Stimulated activated CD4-positive, alpha-beta T cell treated with anti-CD3 and anti-CD28 coated beads, Interleukin-4, amount 100 ng/mL, for 1 hour (primary cell): ENCODE measurements around the gene BBS4.

Source experiments
- DNase-seq: peaks from one replicate; pipeline ENCODE4 v3.0.0-alpha.2; 2020

The BBS4 gene

DNA sequence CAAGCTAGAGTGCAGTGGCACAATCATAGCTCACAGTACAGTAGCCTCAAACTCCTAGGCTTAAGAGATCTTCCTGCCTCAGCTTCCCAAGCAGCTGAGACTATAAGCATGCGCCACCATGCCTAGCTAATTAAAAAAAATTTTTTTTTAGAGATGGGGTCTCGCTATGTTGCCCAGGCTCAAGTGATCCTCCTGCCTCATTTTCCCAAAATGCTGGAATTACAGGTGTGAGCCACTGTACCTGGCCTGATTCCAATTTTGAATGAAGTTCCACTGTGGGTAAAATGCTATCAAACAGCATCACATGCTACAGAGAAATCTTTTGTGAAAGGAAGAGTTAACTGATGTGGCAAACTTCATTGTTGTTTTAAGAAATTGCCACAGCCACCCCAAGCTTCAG, 80.0 kb downstream of the BBS4 start:
- no peak for DNase-seq

DNA sequence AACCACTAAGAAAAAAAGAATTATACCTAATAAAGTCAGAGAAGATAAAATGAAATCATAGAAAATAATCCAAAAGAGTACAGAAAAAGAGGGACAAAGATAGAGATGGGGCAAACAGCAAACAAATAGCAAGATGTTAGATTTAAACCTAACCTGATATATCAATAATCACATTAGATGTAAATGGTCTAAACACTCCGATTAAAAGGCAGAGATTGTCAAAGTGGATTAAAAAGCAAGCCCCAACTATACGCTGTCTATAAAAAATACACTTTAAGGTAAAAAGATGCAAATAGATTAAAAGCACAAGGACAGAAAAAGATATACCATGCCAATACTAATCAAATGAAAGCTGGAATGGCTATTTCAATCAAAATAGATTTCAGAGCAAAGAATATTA, 80.8 kb downstream of the BBS4 start:
- DNase-seq = no peak

DNA sequence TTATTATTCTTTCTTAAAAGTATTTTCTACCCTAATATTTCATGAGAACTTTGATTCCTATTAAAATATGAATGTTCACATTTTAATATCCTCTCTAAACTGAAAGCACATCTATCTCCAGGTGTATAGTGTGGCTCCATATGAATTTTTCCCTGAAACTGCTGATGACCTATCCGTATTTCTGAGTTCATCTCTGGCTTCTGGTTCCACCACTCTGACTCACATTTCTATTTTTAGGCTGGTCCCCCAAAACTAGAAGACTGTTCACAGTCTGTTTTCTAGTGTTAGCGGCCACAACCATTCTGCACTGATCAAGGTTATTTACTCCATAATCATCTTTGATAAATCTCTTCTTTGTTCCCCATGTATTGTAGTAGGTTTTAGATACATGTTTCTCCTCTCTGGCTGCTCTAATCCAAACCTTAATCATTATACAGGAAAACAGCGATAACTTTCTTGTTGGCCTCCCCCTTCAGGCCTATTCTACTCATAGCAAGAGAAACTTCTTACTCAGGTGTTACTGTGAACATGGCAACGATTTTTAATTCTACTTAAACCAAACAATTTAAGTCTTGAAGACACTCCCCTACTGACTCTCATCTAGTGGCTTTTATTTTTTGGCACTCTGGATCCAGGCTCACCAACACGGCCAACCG, 84.8 kb downstream of the BBS4 start:
- DNase-seq = no peak

DNA sequence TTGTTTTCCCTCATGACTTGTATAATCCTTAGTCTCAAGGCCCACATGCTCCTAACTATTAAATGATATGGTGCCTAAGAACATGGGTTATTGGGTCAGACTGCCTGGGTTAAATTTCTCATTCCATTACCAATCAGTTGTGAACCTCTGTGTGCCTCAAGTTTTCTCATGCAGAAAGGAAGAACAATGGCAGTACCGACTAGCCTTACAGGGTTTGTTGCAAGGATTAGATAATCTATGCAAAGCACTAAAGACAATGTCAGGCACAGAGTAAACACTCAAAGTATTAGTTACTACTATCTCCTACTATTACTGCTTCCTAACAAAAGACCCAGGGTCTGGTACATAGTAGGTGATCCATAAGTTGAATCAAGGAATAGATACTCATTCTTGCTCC, 85.3 kb downstream of the BBS4 start:
- no peak for DNase-seq

DNA sequence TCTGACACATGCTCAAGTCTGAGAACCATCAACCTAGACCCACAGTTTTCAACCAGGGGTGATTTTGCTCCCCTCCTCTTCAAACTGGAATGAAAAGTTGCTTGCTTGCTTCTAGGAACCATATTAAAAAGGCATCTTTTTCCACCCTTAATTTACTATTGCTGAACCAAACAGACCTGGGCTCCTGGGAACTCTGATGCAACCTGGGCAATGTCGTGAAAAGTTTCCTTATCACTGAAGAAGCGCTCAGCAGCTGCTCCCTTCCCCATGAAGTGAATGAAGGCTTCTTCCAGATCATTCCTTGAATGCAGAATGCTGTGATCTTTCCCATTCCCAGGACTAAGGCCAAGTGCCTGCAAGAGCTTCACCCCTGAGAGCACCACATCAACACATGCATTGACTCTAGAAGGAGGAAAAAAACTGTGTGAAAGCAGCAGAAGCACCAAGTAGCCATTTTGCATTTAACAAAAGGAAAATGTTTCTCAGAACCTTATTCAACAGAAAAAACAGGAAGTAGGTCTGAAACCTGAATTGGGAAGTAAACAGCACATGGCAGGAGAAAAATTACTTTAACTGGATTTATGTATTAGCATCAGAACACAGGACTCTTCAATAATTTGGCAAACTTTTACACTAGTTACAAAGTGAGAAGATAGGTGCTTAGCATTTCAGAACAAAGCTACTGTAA, 88.8 kb downstream of the BBS4 start:
- no peak for DNase-seq

DNA sequence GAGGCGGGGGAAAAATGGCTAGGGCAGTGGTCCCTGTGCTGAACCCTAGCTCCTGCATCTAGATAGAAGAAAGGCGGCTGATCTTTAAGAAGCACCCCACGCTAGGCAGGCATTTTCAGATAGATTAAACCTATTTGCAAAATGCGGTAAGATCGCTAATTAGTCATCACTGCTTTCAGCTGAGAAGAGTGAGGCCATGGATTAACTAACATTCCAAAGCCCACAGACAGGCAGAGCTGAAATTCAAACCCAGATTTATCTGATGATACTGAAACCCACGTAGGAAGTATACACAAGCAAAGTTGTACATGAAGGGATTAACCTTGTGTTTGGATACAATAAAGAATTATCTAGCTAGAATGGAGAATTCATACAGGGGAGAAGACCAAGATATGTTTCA, 92.8 kb downstream of the BBS4 start:
- DNase-seq = no peak

DNA sequence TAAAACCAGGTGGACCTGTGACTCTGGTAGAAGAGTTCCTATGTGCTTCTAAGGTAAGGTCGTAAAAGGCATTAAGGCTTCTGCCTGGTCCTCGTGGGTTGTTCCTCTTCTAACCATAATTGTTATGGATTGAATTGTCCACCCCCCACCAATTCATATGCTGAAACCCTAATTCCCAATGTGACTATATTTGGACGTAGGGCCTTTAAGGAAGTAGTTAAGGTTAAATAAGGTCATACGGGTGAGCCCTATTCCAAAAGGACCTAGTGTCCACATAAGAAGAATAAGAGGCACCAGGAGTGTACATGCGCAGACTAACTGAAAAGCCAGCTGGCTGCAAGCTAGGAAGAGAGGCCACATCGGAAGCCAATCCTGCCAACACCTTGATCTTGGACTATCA, 95.6 kb downstream of the BBS4 start:
- DNase-seq = no peak

DNA sequence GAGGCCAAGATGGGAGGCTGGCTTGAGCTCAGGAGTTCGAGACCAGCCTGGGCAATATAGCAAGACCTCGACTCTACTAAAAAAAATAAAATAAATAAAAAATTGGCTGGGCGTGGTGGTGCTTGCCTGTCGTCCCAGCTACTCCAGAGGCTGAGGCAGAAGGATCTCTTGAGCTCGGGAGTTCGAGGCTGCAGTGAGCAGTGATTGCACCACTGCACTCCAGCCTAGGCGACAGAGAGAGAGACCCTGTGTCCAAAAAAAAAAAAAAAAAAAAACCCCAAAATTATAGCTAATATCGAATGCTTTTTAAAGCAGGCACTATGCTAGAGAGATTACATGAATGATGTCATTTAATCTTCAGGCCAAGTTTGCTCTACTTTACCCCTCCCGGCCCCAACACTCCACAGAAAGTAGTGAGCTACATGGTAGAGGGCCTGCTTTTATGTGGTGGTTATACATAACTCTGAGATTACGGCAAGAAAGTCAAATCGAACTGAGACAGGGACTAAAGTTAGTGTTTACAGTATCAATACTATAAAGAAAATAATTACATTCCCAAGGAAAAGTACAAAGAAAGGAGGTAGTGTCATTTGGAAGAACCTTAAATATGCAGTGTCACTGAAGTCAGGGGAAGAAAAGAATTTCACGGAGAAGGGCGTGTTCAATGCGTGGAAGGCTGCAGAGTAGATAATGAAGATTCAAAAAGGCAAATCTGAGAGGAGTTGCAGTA, 96.4 kb downstream of the BBS4 start:
- no peak for DNase-seq

DNA sequence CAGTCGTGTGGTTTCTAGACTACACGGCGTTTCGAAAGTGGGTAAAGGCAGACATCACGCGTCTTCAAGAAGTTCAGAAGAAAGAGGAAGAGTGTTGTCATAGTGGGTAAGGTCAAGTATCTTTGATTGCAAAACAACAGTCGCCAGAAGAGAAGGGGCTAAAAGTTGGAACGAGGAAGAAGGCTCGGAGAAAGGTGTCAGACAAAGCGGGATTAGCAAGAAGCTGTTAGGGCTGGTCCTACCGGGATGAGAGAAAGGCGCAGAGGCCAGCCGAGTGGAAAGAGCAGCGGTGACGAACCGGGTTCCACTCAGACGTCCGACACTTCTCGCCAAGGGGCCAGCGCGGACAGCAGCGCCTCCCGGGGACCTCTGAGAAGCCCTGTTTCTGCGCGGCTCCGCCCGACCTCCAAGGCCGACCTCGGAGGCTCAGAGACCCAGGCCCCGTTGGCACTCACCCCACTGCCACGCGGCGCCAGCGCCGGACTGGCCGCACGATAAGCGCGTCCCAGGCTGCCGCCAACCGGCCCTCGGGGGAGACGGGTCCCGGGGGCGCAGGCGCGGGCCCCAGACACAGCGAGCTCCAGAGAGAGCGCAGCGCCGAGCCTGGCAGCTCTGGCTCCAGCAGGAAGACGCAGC, 97.1 kb downstream of the BBS4 start:
- peak; percentile 16 for DNase-seq

DNA sequence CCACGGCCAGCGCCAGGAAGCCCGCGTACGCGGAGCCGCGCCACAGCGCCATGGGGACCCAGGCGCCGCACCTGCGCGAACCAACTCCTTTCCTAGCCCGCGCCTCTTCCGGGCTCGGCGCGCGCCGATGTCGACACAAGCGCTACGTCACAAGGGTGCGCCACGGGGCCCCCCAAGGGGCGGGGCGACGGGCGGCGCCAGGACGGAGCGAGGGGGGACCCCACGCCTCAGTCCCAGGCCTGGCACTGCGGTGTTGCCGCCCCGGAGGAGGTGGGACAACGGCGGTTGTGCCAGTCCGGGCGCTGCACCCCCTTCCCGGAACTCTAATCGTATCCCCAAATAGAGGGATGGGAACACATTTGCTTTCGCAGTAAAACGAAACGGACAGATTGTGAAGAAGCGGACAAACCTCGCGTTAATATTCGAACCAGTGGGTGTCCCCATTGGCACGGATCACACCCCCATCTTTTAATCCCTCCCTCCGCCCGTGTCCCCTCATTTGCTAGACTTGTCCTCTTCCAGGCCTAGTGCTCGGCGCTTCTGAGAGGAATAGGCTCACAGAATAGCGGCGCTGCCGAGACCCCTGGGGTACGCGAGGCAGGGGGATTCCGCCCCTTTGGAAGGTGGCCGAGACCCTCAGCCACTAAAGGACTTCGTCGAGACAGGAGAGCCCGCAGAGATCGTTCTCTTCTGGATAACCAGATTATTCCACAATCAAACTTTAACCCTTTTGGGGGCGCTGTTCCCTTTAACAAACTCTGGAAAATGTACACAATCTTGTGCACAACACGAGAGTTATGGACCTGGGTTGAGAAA, 97.8 kb downstream of the BBS4 start, which contains the start of gene ADPGK:
Gene ADPGK (minus strand): TSS at position 119 of the 816 bp plus-strand sequence. CDS start 67 bp downstream, at position 52.
- DNase-seq = peak; percentile 93

DNA sequence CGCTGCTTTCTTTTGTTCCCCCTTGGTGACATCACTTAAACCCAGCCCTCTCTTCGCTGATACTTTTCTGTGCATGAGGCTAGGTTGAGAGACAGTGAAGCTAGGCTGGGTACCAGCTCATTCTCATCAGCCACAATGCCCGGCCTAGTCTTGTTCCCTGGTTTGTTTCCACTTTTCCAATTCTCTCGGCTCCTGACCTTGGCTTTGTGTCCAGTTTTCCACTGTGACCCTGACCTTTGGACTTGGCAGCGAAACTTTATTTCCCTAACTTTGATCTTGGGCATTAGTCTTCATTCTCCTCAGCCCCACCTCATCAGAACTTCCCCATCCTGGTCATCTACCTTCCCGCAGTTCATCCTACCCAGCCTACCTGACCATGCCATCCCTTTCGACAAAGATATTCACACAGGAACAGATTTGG, 98.5 kb downstream of the BBS4 start:
- DNase-seq = peak; percentile 4

DNA sequence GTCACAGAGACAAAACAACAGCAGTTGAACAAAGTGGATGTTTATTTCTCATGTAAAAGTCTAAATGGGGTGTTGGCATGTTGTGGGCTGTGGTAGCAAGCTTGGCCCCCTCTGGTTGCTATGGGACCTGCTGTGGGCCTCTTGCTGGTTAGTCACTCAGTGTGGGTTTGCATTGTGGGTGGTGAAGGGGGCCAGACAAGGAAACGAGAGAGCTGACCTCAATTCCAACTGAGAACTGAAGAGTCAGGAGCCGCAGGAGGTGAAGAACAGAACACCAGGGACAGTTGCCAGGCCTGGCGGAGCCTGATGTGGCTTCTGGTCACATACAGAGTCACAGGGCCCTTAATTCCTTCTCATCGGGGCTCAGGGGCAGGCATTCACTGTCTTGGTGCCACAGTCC, 99.4 kb downstream of the BBS4 start:
- DNase-seq = peak; percentile 31

DNA sequence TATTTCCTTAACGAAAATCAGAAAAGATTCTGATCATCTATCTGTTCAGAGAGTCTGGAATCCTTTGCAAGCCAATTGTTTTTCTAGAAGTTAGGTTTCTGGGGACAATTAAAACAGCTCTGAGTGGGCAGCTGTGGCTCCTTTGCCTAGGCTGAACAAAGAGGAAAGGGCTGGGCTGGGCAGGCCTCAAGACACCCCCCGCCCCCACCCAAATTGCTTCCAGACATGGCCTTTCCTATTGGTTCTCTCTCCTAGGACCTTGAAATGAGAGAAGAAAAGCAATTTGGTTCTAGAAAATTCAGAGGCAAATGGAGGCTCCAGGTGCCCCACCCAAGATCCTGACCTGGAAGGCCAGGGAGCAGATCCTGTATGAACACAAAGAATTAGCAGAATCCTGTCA, 99.8 kb downstream of the BBS4 start:
- no peak for DNase-seq

DNA sequence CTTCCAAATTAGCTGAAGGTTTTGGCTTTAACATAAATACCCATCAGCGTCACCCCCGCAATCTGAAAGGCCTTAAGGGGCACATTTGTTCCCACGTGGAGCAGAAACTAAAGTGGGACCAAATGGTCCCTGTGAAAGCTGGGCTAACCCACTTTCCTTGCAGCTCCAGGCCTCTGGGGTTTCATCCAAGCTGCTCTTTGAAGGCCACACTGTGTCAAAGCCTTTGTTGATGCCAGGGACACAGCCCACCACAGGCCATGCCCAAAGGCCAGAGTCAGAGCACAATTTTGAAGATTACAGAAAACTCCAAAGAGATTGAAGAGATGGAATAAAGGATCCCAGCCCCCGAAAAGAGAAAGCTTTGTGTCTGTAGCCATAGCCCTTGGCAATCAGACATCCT, 100.2 kb downstream of the BBS4 start:
- DNase-seq = no peak

DNA sequence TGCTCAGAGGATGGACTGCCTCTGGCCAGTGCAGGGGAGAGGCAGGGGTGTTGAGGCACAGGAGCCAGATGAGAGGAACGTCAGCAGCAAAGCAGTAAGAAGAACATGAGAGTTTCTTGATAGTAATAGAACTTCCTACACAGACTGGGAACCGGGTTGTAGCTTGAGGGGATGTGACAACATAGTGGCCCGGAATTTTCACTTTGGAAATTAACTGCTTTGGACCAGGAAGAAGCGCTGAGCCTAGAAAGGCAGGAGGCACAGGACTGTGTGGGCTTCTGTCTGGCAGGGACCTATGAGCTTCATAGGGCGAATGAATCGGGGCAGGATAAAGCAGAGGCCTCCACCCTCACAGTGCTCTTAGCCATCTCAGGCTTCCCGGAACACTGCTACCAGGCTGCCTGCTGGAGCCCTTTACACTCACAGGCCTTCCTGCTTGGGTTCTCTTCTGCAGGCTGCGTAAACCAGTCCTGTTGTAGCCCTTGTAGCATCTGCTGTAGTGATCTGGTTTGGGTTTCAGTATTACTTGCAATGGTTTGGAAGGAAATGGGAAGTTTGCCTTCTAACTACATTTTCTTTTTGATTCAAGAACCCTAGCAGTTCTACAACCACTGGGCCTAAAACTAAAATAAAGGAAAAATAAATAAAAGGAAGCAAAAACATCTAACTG, 100.8 kb downstream of the BBS4 start:
- no peak for DNase-seq

DNA sequence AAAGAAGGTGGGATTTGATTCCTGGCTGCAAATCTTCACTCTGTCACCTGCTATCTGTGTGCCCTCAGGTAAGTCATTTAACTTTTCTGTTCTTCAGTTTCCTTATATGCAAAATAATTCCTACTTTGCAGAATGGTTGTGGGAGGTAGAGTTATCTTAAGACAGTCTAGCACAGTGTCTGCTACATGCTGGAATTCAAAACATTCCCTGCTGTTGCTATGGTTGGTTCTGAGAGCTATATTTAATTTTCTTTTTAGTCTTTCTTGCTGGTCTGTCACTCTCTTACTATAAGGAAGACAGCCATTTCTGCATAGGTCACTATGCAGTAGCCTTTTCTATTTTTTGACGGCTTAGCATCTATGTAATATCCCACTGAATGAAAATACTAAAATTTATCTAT, 101.5 kb downstream of the BBS4 start:
- no peak for DNase-seq
